ENCODE results near the gene MYOM3.
"Not testable (repeated sequence)": the region's sequence is repeated elsewhere in the genome, so short reads cannot be mapped to it uniquely, and the experiment has no call there.

The MYOM3 gene

GRCh38 chr1:24030976-24031516 lies 80.9 kb downstream of the MYOM3 start:
- H3K36me3 ChIP-seq (ENCODE audit: control insufficient read depth in 1 of 2, insufficient read depth in 2 of 2, low read length in 2 of 2); H3K4me2 ChIP-seq (ENCODE audit: low read length); H2BK5ac ChIP-seq (ENCODE audit: low read depth, low read length, poor library complexity); H3K27me3 ChIP-seq (ENCODE audit: insufficient read depth, low read length); DNase-seq; H3K4ac ChIP-seq (ENCODE audit: low read depth, low read length); H2AFZ ChIP-seq (ENCODE audit: insufficient read depth, low read length, poor library complexity); H4K8ac ChIP-seq (ENCODE audit: low read depth, low read length); H3K14ac ChIP-seq (ENCODE audit: low read length); H2BK120ac ChIP-seq (ENCODE audit: insufficient read depth, low read length, poor library complexity); H2BK12ac ChIP-seq (ENCODE audit: low read length); H3K27ac ChIP-seq (ENCODE audit: low read depth, low read length); H4K12ac ChIP-seq (ENCODE audit: low read depth, low read length); H3K18ac ChIP-seq (ENCODE audit: low read length); H3K79me2 ChIP-seq (ENCODE audit: control insufficient read depth, insufficient read depth, low read length, poor library complexity); H3K9me3 ChIP-seq (ENCODE audit: insufficient read depth, low read depth, low read length); H3K9ac ChIP-seq (ENCODE audit: low read length); H3K4me3 ChIP-seq (ENCODE audit: low read depth, low read length); H4K91ac ChIP-seq (ENCODE audit: low read depth, low read length); H3K4me1 ChIP-seq (ENCODE audit: control insufficient read depth in 1 of 2, insufficient read depth in 2 of 2, low read length in 2 of 2); H2AK5ac ChIP-seq (ENCODE audit: low read length); H3K79me1 ChIP-seq (ENCODE audit: low read length); H3K23ac ChIP-seq (ENCODE audit: low read length): not testable (repeated sequence)
- no CpG with 5 or more reads among the region's 7 CpGs for WGBS (ENCODE audit: extremely low coverage, insufficient coverage, insufficient read length)

- peak in 1 of 2 donors; percentile 66 for DNase-seq
- no peak overlapping the region for H3K4me3 ChIP-seq (ENCODE audit: low read depth, low read length)
- WGBS (ENCODE audit: extremely low coverage, insufficient coverage, insufficient read length), result no CpG with 5 or more reads among the region's 4 CpGs
- H3K9ac ChIP-seq (ENCODE audit: low read length), result no peak overlapping the region
- no peak overlapping the region for H2BK5ac ChIP-seq (ENCODE audit: low read depth, low read length, poor library complexity)
- no peak overlapping the region for H4K8ac ChIP-seq (ENCODE audit: low read depth, low read length)
- H3K79me1 ChIP-seq (ENCODE audit: low read length), result peaks cover 1% of the 10 kb centered on the region
- no peak overlapping the region for H3K14ac ChIP-seq (ENCODE audit: low read length)
- no peaks in the 10 kb centered on the region for H3K36me3 ChIP-seq (ENCODE audit: control insufficient read depth in 1 of 2, insufficient read depth in 2 of 2, low read length in 2 of 2)
- H2AK5ac ChIP-seq (ENCODE audit: low read length), result no peak overlapping the region
- no peaks in the 10 kb centered on the region for H3K27me3 ChIP-seq (ENCODE audit: insufficient read depth, low read length)
- H3K79me2 ChIP-seq (ENCODE audit: control insufficient read depth, insufficient read depth, low read length, poor library complexity), result no peaks in the 10 kb centered on the region
- peaks cover under 1 to 1% of the 10 kb centered on the region in 2 experiments for H3K4me1 ChIP-seq (ENCODE audit: control insufficient read depth in 1 of 2, insufficient read depth in 2 of 2, low read length in 2 of 2)
- no peak overlapping the region for H3K27ac ChIP-seq (ENCODE audit: low read depth, low read length)
- H2BK12ac ChIP-seq (ENCODE audit: low read length), result no peak overlapping the region
- H3K18ac ChIP-seq (ENCODE audit: low read length), result no peak overlapping the region
- H4K91ac ChIP-seq (ENCODE audit: low read depth, low read length), result no peak overlapping the region
- H3K9me3 ChIP-seq (ENCODE audit: insufficient read depth, low read depth, low read length), result no peaks in the 10 kb centered on the region
- no peak overlapping the region for H4K12ac ChIP-seq (ENCODE audit: low read depth, low read length)
- H2AFZ ChIP-seq (ENCODE audit: insufficient read depth, low read length, poor library complexity), result no peak overlapping the region
- no peak overlapping the region for H3K4ac ChIP-seq (ENCODE audit: low read depth, low read length)
- no peak overlapping the region for H3K4me2 ChIP-seq (ENCODE audit: low read length)
- H2BK120ac ChIP-seq (ENCODE audit: insufficient read depth, low read length, poor library complexity), result no peak overlapping the region
- H3K23ac ChIP-seq (ENCODE audit: low read length), result no peak overlapping the region
Measured at GRCh38 chr1:24027838-24028468, 84.0 kb downstream of the MYOM3 start.

- Histone ChIP-seq H3K23ac (ENCODE audit: low read length) (no peak overlapping the region), H3K4me3 (ENCODE audit: low read depth, low read length) (no peak overlapping the region), H2AFZ (ENCODE audit: insufficient read depth, low read length, poor library complexity) (no peak overlapping the region), H3K27ac (ENCODE audit: low read depth, low read length) (peak overlapping the region; percentile 80), H4K91ac (ENCODE audit: low read depth, low read length) (no peak overlapping the region), H3K36me3 (ENCODE audit: control insufficient read depth in 1 of 2, insufficient read depth in 2 of 2, low read length in 2 of 2) (no peaks in the 10 kb centered on the region), H3K9me3 (ENCODE audit: insufficient read depth, low read depth, low read length) (no peaks in the 10 kb centered on the region), H2BK12ac (ENCODE audit: low read length) (no peak overlapping the region), H2BK5ac (ENCODE audit: low read depth, low read length, poor library complexity) (peak overlapping the region; percentile 28), H3K18ac (ENCODE audit: low read length) (peak overlapping the region; percentile 25), H3K9ac (ENCODE audit: low read length) (no peak overlapping the region), H3K4me1 (ENCODE audit: control insufficient read depth in 1 of 2, insufficient read depth in 2 of 2, low read length in 2 of 2) (peaks cover 21 to 24% of the 10 kb centered on the region in 2 experiments), H4K12ac (ENCODE audit: low read depth, low read length) (no peak overlapping the region), H4K8ac (ENCODE audit: low read depth, low read length) (no peak overlapping the region), H3K79me2 (ENCODE audit: control insufficient read depth, insufficient read depth, low read length, poor library complexity) (no peaks in the 10 kb centered on the region), H3K27me3 (ENCODE audit: insufficient read depth, low read length) (no peaks in the 10 kb centered on the region), H3K14ac (ENCODE audit: low read length) (no peak overlapping the region), H3K4me2 (ENCODE audit: low read length) (peak overlapping the region; percentile 42), H3K79me1 (ENCODE audit: low read length) (peaks cover 7% of the 10 kb centered on the region), H2BK120ac (ENCODE audit: insufficient read depth, low read length, poor library complexity) (no peak overlapping the region), H3K4ac (ENCODE audit: low read depth, low read length) (no peak overlapping the region), H2AK5ac (ENCODE audit: low read length) (no peak overlapping the region)
- peak; percentile 68 to 79 for DNase-seq
- no CpG with 5 or more reads among the region's 4 CpGs for WGBS (ENCODE audit: extremely low coverage, insufficient coverage, insufficient read length)
Measured at GRCh38 chr1:24022581-24023361, 89.2 kb downstream of the MYOM3 start.

GRCh38 chr1:24021403-24022266 lies 90.3 kb downstream of the MYOM3 start:
- H3K4me3 ChIP-seq (ENCODE audit: low read depth, low read length), result no peak overlapping the region
- peaks cover 7% of the 10 kb centered on the region for H3K79me1 ChIP-seq (ENCODE audit: low read length)
- no peaks in the 10 kb centered on the region for H3K36me3 ChIP-seq (ENCODE audit: control insufficient read depth in 1 of 2, insufficient read depth in 2 of 2, low read length in 2 of 2)
- no peak overlapping the region for H3K4ac ChIP-seq (ENCODE audit: low read depth, low read length)
- H3K14ac ChIP-seq (ENCODE audit: low read length), result no peak overlapping the region
- H2BK120ac ChIP-seq (ENCODE audit: insufficient read depth, low read length, poor library complexity), result no peak overlapping the region
- DNase-seq, result peak in 1 of 2 donors; percentile 25
- no peaks in the 10 kb centered on the region for H3K9me3 ChIP-seq (ENCODE audit: insufficient read depth, low read depth, low read length)
- H3K23ac ChIP-seq (ENCODE audit: low read length), result no peak overlapping the region
- H2AK5ac ChIP-seq (ENCODE audit: low read length), result no peak overlapping the region
- H3K27me3 ChIP-seq (ENCODE audit: insufficient read depth, low read length), result no peaks in the 10 kb centered on the region
- H3K79me2 ChIP-seq (ENCODE audit: control insufficient read depth, insufficient read depth, low read length, poor library complexity), result no peaks in the 10 kb centered on the region
- H2BK5ac ChIP-seq (ENCODE audit: low read depth, low read length, poor library complexity), result no peak overlapping the region
- H2BK12ac ChIP-seq (ENCODE audit: low read length), result peak overlapping the region; percentile 8
- no peak overlapping the region for H4K8ac ChIP-seq (ENCODE audit: low read depth, low read length)
- H2AFZ ChIP-seq (ENCODE audit: insufficient read depth, low read length, poor library complexity), result no peak overlapping the region
- peak overlapping the region; percentile 2 for H4K91ac ChIP-seq (ENCODE audit: low read depth, low read length)
- H3K4me2 ChIP-seq (ENCODE audit: low read length), result peak overlapping the region; percentile 42
- H3K4me1 ChIP-seq (ENCODE audit: control insufficient read depth in 1 of 2, insufficient read depth in 2 of 2, low read length in 2 of 2), result peaks cover 21 to 24% of the 10 kb centered on the region in 2 experiments
- H3K9ac ChIP-seq (ENCODE audit: low read length), result no peak overlapping the region
- no peak overlapping the region for H4K12ac ChIP-seq (ENCODE audit: low read depth, low read length)
- H3K18ac ChIP-seq (ENCODE audit: low read length), result no peak overlapping the region
- WGBS (ENCODE audit: extremely low coverage, insufficient coverage, insufficient read length), result no CpG with 5 or more reads among the region's 7 CpGs
- peak overlapping the region; percentile 80 for H3K27ac ChIP-seq (ENCODE audit: low read depth, low read length)
